GM10847 (cell line): Measurements from ENCODE around the gene AKT1S1.

ENCODE experiments used
- POLR2A ChIP-seq: IDR thresholded peaks from 2 replicates; pipeline ENCODE4 v1.6.1; 2011; ENCODE audit not compliant: insufficient read length; ENCODE audit errors: extremely low read depth

The AKT1S1 gene

GRCh38 chr19:49879243-49879963, 2.2 kb upstream of the AKT1S1 start:
- TF ChIP-seq POLR2A, result no peak

GRCh38 chr19:49878744-49879070, 1.6 kb upstream of the AKT1S1 start:
- no peak for TF ChIP-seq POLR2A

DNA sequence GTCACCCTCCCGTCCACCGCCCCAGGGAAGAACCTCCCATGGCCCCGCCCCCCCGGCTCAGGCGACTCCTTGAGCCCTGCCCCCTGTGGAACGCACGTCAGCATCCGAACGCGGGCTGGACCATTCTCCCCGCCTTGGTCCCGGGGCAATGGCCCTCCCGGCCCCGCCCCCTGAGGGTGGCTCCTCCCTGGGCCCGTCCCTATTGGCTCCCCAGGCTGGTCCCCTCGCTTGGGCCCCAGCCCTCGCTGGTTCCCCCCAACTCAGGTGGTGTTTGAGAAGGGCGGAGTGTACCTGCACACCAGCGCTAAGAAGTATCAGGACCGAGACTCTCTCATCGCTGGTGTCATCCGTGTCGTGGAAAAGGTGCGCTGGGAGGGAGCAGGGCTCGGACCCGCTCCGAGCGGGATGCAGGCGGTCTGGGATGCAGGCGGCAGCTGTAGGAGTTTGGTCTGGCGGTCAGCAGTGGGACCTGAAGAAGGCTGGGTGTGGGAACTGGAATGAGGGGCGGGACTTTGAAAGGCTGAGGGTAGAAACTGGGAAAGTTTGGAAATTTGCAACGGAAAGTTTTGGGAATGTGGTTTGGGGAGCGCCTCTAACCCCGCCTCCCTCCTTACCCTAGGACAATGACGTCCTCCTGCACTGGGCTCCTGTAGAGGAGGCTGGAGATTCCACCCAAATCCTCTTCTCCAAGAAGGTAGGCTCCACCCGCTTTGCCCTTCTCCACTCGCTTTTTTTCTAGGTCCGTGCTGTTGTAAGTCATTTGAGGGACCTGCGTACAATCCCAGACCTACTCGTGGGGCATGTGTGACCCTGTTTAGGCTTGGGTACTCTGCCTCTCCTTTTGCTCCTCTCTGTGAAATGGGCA, 956 bp upstream of the AKT1S1 start:
- TF ChIP-seq POLR2A, result peak; percentile 13

GRCh38 chr19:49876422-49877019, 634 bp downstream of the AKT1S1 start:
- peak; percentile 37 for TF ChIP-seq POLR2A

GRCh38 chr19:49875857-49876421, 1.2 kb downstream of the AKT1S1 start:
- no peak for TF ChIP-seq POLR2A

DNA sequence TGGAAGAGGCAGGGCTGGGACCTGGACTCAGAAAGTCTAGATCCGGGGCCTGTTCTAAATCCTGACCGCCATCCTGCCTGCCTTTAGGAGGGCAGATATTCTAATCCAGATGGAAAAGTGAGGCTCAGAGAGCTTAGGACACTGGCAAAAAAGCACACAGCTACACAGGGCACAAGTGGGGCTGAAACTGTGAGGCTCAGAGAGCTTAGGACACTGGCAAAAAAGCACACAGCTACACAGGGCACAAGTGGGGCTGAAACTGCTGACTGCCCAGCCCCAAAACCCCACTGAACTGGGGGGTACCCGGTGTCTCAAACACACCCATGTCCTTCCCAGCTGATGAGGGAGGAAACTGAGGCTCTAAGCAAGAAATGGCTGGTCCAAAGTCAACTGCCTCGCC, 2.0 kb downstream of the AKT1S1 start:
- TF ChIP-seq POLR2A, result no peak

- TF ChIP-seq POLR2A, result no peak
These were observed 2.5 kb downstream of the AKT1S1 start for GRCh38 chr19:49874503-49875157.

GRCh38 chr19:49873834-49874233, 3.3 kb downstream of the AKT1S1 start:
- TF ChIP-seq POLR2A, result no peak

GRCh38 chr19:49873129-49873521, 4.0 kb downstream of the AKT1S1 start:
- TF ChIP-seq POLR2A, result no peak

DNA sequence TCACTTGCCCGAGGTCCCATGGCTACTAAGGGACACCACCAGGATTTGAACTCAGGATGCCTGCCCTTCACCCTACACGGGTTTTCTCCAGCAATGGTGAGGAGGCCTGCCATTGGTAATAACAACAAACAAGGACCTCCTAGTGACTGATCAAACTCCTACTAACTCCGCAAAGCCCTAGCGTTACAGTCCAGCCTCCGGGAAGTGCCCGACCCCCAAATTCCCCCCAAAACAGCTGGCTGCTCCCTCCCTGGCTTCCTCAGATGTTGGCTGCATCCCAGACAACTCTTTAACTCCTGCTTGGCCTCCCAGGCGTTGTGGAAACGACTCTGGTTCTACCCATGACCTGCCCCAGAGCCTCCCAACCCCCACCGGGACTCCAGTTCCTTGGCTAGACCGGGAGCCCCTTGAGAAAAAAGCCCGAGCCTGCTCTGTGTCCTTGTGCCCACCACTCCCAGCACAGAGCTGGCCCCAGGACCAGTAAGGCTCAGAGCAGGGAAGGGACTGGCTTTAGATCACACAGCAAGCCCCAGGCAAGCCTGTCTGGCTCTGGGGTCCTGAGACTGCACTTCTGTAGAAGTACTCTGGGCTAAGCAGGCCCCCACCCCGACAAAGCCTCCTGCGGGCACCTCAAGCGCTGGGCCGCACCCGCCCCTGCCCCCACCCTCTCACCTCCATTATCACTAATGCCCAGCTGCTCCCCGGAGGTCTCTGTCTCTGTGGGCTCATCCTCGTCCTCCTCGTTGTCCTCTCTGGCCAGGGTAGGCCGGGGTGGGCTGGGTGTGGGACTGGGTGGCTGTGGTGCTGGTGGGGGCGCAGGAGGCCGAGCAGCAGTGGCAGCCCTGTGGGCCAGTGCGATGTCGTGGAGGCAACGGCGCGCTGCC, 4.7 kb downstream of the AKT1S1 start:
- no peak for TF ChIP-seq POLR2A

GRCh38 chr19:49871349-49871985, 5.7 kb downstream of the AKT1S1 start:
- no peak for TF ChIP-seq POLR2A

DNA sequence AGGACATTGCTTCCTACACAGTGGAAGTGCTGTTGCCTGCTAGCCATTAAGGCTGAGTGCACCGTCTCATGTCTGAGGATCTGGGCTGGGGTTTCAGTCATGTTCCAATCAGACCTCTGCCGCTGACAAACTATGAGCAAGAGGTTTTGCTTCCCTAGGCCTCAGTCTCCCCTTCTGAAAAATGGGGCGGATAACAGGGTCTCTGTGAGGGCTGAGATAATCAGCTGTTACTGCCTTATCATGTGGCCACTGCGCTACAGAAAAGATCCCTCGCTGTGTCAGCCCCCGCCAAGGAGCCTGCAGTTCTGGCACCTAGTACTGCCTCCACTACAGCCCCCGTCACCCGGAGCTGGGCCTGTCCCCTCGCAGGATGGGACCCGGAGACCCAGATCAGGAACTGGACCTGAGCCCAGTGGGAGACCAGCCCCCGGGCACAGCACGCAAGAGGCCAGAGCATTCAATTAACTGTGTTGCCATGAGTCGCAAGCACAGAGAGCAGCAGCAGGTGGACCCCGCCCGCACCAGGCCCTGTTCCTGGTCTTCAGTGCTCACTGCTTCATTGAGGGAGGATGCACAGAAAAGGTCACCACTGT, 6.8 kb downstream of the AKT1S1 start:
- TF ChIP-seq POLR2A, result no peak

GRCh38 chr19:49869484-49870308, 7.5 kb downstream of the AKT1S1 start:
- peak; percentile 56 for TF ChIP-seq POLR2A
